Esophagus squamous epithelium (tissue), 4 donors: ENCODE measurements around the gene MIEF1.

Experiments
- CTCF ChIP-seq, 6 experiments: fragments of 450-650 bp in 4 of 6; fragments of 200-600 bp in 2 of 6; sonication (generic) in 2 of 6; IDR thresholded peaks; one replicate each; pipeline ENCODE4 v1.5.1; 2016 to 2019; ENCODE audit warnings: antibody characterized with exemption in 6 of 6, mild to moderate bottlenecking in 4 of 6, moderate library complexity in 4 of 6
- POLR2A ChIP-seq, 4 donors: fragments of 450-650 bp; IDR thresholded peaks; one replicate each; pipeline ENCODE4 v1.6.1; 2017; ENCODE audit warnings: antibody characterized with exemption in 4 of 4, mild to moderate bottlenecking in 4 of 4, moderate library complexity in 3 of 4

GRCh38 chr22:39469326-39469680 lies 32.8 kb upstream of the MIEF1 start:
- no peak for TF ChIP-seq CTCF (IDR thresholded peaks at IDR 0.05)
- no peak for TF ChIP-seq POLR2A (IDR thresholded peaks at IDR 0.05)
